CD4-positive, CD25-positive, alpha-beta regulatory T cell (primary cell): ENCODE measurements around the gene B4GALT4. TPM values are rescaled to one million over a fixed set of nuclear protein-coding genes. Genes with fewer than 3 reads are reported as not detected.

Experiments used
- ATAC-seq, 2 donors: fragments of 150-1000 bp; cut with Tn5 transposase; one replicate each; pipeline ENCODE4 v1.10.0; 2021; ENCODE audit warnings: low read depth in 2 of 2, moderate number of reproducible peaks in 2 of 2, moderate library complexity in 1 of 2
- DNase-seq, 3 donors: peaks; one replicate each; pipeline versions ENCODE4 v3.0.0 to v3.0.0-alpha.2; 2012 to 2022; ENCODE audit warnings: mixed read lengths in 1 of 3
- H3K27ac ChIP-seq: one replicate; pipeline ENCODE4 v1.7.0; 2013; ENCODE audit warnings: mild to moderate bottlenecking, low read length; ENCODE audit not compliant: insufficient read depth, poor library complexity, severe bottlenecking
- H3K27me3 ChIP-seq: one replicate; pipeline ENCODE4 v1.7.0; 2013; ENCODE audit warnings: low read length; ENCODE audit not compliant: control insufficient read depth, insufficient read depth
- H3K36me3 ChIP-seq: one replicate; pipeline ENCODE4 v1.7.0; 2013; ENCODE audit warnings: mild to moderate bottlenecking, low read length, moderate library complexity; ENCODE audit not compliant: control insufficient read depth, insufficient read depth
- H3K4me1 ChIP-seq: 2 replicates; pipeline ENCODE4 v1.7.0; 2013; ENCODE audit warnings: mild to moderate bottlenecking, low read length; ENCODE audit not compliant: insufficient read depth, control insufficient read depth, poor library complexity, severe bottlenecking
- H3K4me3 ChIP-seq: one replicate; pipeline ENCODE4 v1.7.0; 2013; ENCODE audit warnings: low read depth, mild to moderate bottlenecking, low read length, moderate library complexity
- H3K9me3 ChIP-seq, 2 experiments: 1 replicate in 1 of 2; 2 replicates in 1 of 2; pipeline ENCODE4 v1.7.0; 2013; ENCODE audit warnings: low read length in 2 of 2, mild to moderate bottlenecking in 1 of 2, moderate library complexity in 1 of 2; ENCODE audit not compliant: control insufficient read depth in 2 of 2
- H3K27ac Mint-ChIP-seq, 3 donors: one replicate each; pipeline ENCODE4 v1.8.0; 2020 to 2022; ENCODE audit warnings: mild to moderate bottlenecking in 3 of 3, mixed read lengths in 3 of 3, moderate library complexity in 2 of 3
- H3K27me3 Mint-ChIP-seq: one replicate; pipeline ENCODE4 v1.8.0; 2022; ENCODE audit warnings: mild to moderate bottlenecking, mixed read lengths
- H3K36me3 Mint-ChIP-seq: one replicate; pipeline ENCODE4 v1.8.0; 2020; ENCODE audit warnings: mixed read lengths
- H3K4me1 Mint-ChIP-seq, 4 donors: one replicate each; pipeline ENCODE4 v1.8.0; 2020 to 2022; ENCODE audit warnings: mixed read lengths in 4 of 4, mild to moderate bottlenecking in 1 of 4
- H3K4me3 Mint-ChIP-seq, 4 donors: one replicate each; pipeline ENCODE4 v1.8.0; 2020 to 2022; ENCODE audit warnings: mild to moderate bottlenecking in 4 of 4, mixed read lengths in 4 of 4, moderate library complexity in 3 of 4
- H3K9me3 Mint-ChIP-seq, 7 donors: one replicate each; pipeline ENCODE4 v1.8.0; 2020 to 2022; ENCODE audit warnings: mixed read lengths in 7 of 7, mild to moderate bottlenecking in 3 of 7, moderate library complexity in 2 of 7
- polyA plus RNA-seq, 4 donors: library from polyadenylated mRNA; unstranded; fragments of 300-500 nt; fragmentation: Illumina TruSeq; gene quantifications; one replicate each; pipeline ENCODE4 v1.2.3, GENCODE V29; 2021
- total RNA-seq: library from RNA; stranded (reverse); gene quantifications from one replicate; pipeline ENCODE4 v1.2.3, GENCODE V29; 2022

B4GALT4 gene
- total and polyA plus RNA-seq, 5 donors from 2014 or later = 6.4 to 13.1 (median 7.3) TPM

GRCh38 chr3:119194237-119195150, 46.2 kb downstream of the B4GALT4 start:
- Mint-ChIP-seq H3K4me3 (no peak overlapping the region), H3K9me3 (no peaks in the 10 kb centered on the region), H3K27ac (no peak overlapping the region), H3K36me3 (no peaks in the 10 kb centered on the region), H3K4me1 (no peaks in the 10 kb centered on the region), H3K27me3 (peaks cover 7% of the 10 kb centered on the region)
- no peak for DNase-seq
- Histone ChIP-seq H3K36me3 (no peaks in the 10 kb centered on the region), H3K9me3 (no peaks in the 10 kb centered on the region), H3K4me3 (no peak overlapping the region), H3K4me1 (no peaks in the 10 kb centered on the region), H3K27ac (no peak overlapping the region), H3K27me3 (no peaks in the 10 kb centered on the region)
- no peak for ATAC-seq

GRCh38 chr3:119191800-119192199, 48.9 kb downstream of the B4GALT4 start:
- DNase-seq = no peak
- Histone ChIP-seq H3K4me1 (no peaks in the 10 kb centered on the region), H3K27me3 (no peaks in the 10 kb centered on the region), H3K27ac (no peak overlapping the region), H3K4me3 (no peak overlapping the region), H3K9me3 (no peaks in the 10 kb centered on the region), H3K36me3 (no peaks in the 10 kb centered on the region)
- no peaks in the 10 kb centered on the region for H3K36me3 Mint-ChIP-seq
- peaks cover 0 to 2% (median 0%) of the 10 kb centered on the region in 7 donors for H3K9me3 Mint-ChIP-seq
- peaks cover 7% of the 10 kb centered on the region for H3K27me3 Mint-ChIP-seq
- no peaks in the 10 kb centered on the region for H3K4me1 Mint-ChIP-seq
- ATAC-seq = no peak
- no peak overlapping the region for H3K27ac Mint-ChIP-seq
- no peak overlapping the region for H3K4me3 Mint-ChIP-seq

GRCh38 chr3:119187266-119187665, 53.4 kb downstream of the B4GALT4 start:
- no peaks in the 10 kb centered on the region for H3K4me1 Mint-ChIP-seq
- no peaks in the 10 kb centered on the region for H3K4me1 ChIP-seq
- H3K9me3 Mint-ChIP-seq = peaks cover 0 to 2% (median 0%) of the 10 kb centered on the region in 7 donors
- ATAC-seq (no peak), DNase-seq (no peak)
- peaks cover 1% of the 10 kb centered on the region for H3K27me3 ChIP-seq
- H3K27ac ChIP-seq = no peak overlapping the region
- H3K27me3 Mint-ChIP-seq = peaks cover 4% of the 10 kb centered on the region
- no peaks in the 10 kb centered on the region for H3K9me3 ChIP-seq
- H3K36me3 Mint-ChIP-seq = no peaks in the 10 kb centered on the region
- H3K4me3 Mint-ChIP-seq = no peak overlapping the region
- no peak overlapping the region for H3K4me3 ChIP-seq
- H3K27ac Mint-ChIP-seq = no peak overlapping the region
- H3K36me3 ChIP-seq = no peaks in the 10 kb centered on the region

GRCh38 chr3:119184796-119185570, 55.7 kb downstream of the B4GALT4 start:
- Histone ChIP-seq H3K27me3 (peaks cover 4% of the 10 kb centered on the region), H3K36me3 (no peaks in the 10 kb centered on the region), H3K9me3 (no peaks in the 10 kb centered on the region), H3K27ac (no peak overlapping the region), H3K4me1 (no peaks in the 10 kb centered on the region), H3K4me3 (no peak overlapping the region)
- Mint-ChIP-seq H3K4me1 (no peaks in the 10 kb centered on the region), H3K4me3 (no peak overlapping the region), H3K27ac (no peak overlapping the region), H3K27me3 (peaks cover 4% of the 10 kb centered on the region), H3K36me3 (no peaks in the 10 kb centered on the region), H3K9me3 (peaks cover 0 to 2% (median 0%) of the 10 kb centered on the region in 7 donors)
- DNase-seq (no peak), ATAC-seq (no peak)

GRCh38 chr3:119184111-119184510, 56.6 kb downstream of the B4GALT4 start:
- H3K9me3 ChIP-seq = no peaks in the 10 kb centered on the region
- no peaks in the 10 kb centered on the region for H3K4me1 ChIP-seq
- no peaks in the 10 kb centered on the region for H3K36me3 ChIP-seq
- H3K4me1 Mint-ChIP-seq = no peaks in the 10 kb centered on the region
- no peak overlapping the region for H3K4me3 ChIP-seq
- H3K36me3 Mint-ChIP-seq = no peaks in the 10 kb centered on the region
- H3K27ac Mint-ChIP-seq = no peak overlapping the region
- peaks cover 4% of the 10 kb centered on the region for H3K27me3 Mint-ChIP-seq
- no peak for DNase-seq
- no peak overlapping the region for H3K27ac ChIP-seq
- no peak overlapping the region for H3K4me3 Mint-ChIP-seq
- no peak for ATAC-seq
- H3K9me3 Mint-ChIP-seq = peaks cover 0 to 2% (median 0%) of the 10 kb centered on the region in 7 donors
- peaks cover 4% of the 10 kb centered on the region for H3K27me3 ChIP-seq

GRCh38 chr3:119181765-119182164, 58.9 kb downstream of the B4GALT4 start:
- H3K4me1 Mint-ChIP-seq = no peaks in the 10 kb centered on the region
- Histone ChIP-seq H3K4me1 (no peaks in the 10 kb centered on the region), H3K4me3 (no peak overlapping the region), H3K27ac (no peak overlapping the region), H3K27me3 (peaks cover 4% of the 10 kb centered on the region), H3K9me3 (no peaks in the 10 kb centered on the region), H3K36me3 (no peaks in the 10 kb centered on the region)
- no peak overlapping the region for H3K27ac Mint-ChIP-seq
- H3K27me3 Mint-ChIP-seq = peaks cover 4% of the 10 kb centered on the region
- H3K36me3 Mint-ChIP-seq = no peaks in the 10 kb centered on the region
- H3K9me3 Mint-ChIP-seq = no peaks in the 10 kb centered on the region
- H3K4me3 Mint-ChIP-seq = no peak overlapping the region
- ATAC-seq (no peak), DNase-seq (no peak)

- Histone ChIP-seq H3K27ac (no peak overlapping the region), H3K4me1 (no peaks in the 10 kb centered on the region), H3K4me3 (no peak overlapping the region), H3K27me3 (peaks cover 12% of the 10 kb centered on the region), H3K36me3 (no peaks in the 10 kb centered on the region), H3K9me3 (no peaks in the 10 kb centered on the region)
- DNase-seq (no peak), ATAC-seq (no peak)
- peaks cover 0 to 2% (median 0%) of the 10 kb centered on the region in 7 donors for H3K9me3 Mint-ChIP-seq
- peaks cover 23% of the 10 kb centered on the region for H3K27me3 Mint-ChIP-seq
- no peak overlapping the region for H3K27ac Mint-ChIP-seq
- H3K4me1 Mint-ChIP-seq = no peaks in the 10 kb centered on the region
- H3K36me3 Mint-ChIP-seq = no peaks in the 10 kb centered on the region
- H3K4me3 Mint-ChIP-seq = no peak overlapping the region
Measured at GRCh38 chr3:119177321-119177720, 63.4 kb downstream of the B4GALT4 start.
